IPS-18c (cell line): ENCODE data around the gene IL20RB.

Experiments
- H3K4me3 ChIP-seq: 2 replicates; pipeline ENCODE4 v1.7.0; 2013; ENCODE audit warnings: low read depth, mild to moderate bottlenecking, low read length, moderate library complexity; ENCODE audit not compliant: insufficient read depth
- H3K9me3 ChIP-seq: one replicate; pipeline ENCODE4 v1.6.1; 2013; ENCODE audit warnings: mild to moderate bottlenecking, low read length, moderate library complexity; ENCODE audit not compliant: control insufficient read depth, insufficient read depth

The IL20RB gene

GRCh38 chr3:136957751-136958288 is at the start of gene IL20RB:
Gene IL20RB (plus strand): TSS chr3:136957983. CDS start chr3:136958114, 131 bp downstream.
- Histone ChIP-seq H3K4me3 (no peak within 1 kb of the TSS), H3K9me3 (no peaks in the 10 kb centered on the region)

GRCh38 chr3:136908297-136908696 is 49.5 kb upstream of the IL20RB start:
- no peak overlapping the region for H3K4me3 ChIP-seq
- no peaks in the 10 kb centered on the region for H3K9me3 ChIP-seq

GRCh38 chr3:136909187-136909586 is 48.6 kb upstream of the IL20RB start:
- Histone ChIP-seq H3K4me3 (no peak overlapping the region), H3K9me3 (no peaks in the 10 kb centered on the region)

GRCh38 chr3:136910697-136911096 is 47.1 kb upstream of the IL20RB start:
- Histone ChIP-seq H3K4me3 (no peak overlapping the region), H3K9me3 (no peaks in the 10 kb centered on the region)

- H3K9me3 ChIP-seq, result no peaks in the 10 kb centered on the region
- H3K4me3 ChIP-seq, result no peak overlapping the region
Observed at GRCh38 chr3:136913168-136913567, 44.6 kb upstream of the IL20RB start.

- Histone ChIP-seq H3K9me3 (no peaks in the 10 kb centered on the region), H3K4me3 (no peak overlapping the region)
Observed at GRCh38 chr3:136914739-136915138, 43.0 kb upstream of the IL20RB start.

- H3K4me3 ChIP-seq, result no peak overlapping the region
- H3K9me3 ChIP-seq, result no peaks in the 10 kb centered on the region
Observed at GRCh38 chr3:136916223-136916622, 41.6 kb upstream of the IL20RB start.

- H3K9me3 ChIP-seq, result peaks cover 2% of the 10 kb centered on the region
- no peak overlapping the region for H3K4me3 ChIP-seq
Observed at GRCh38 chr3:136919799-136920580, 37.8 kb upstream of the IL20RB start.

- no peak overlapping the region for H3K4me3 ChIP-seq
- H3K9me3 ChIP-seq, result peaks cover 2% of the 10 kb centered on the region
Observed at GRCh38 chr3:136920904-136921611, 36.7 kb upstream of the IL20RB start.

- Histone ChIP-seq H3K4me3 (no peak overlapping the region), H3K9me3 (peaks cover 2% of the 10 kb centered on the region)
Observed at GRCh38 chr3:136925425-136926190, 32.2 kb upstream of the IL20RB start.

- Histone ChIP-seq H3K4me3 (no peak overlapping the region), H3K9me3 (no peaks in the 10 kb centered on the region)
Observed at GRCh38 chr3:136928240-136928639, 29.5 kb upstream of the IL20RB start.

GRCh38 chr3:136929977-136930670 is 27.7 kb upstream of the IL20RB start:
- no peaks in the 10 kb centered on the region for H3K9me3 ChIP-seq
- no peak overlapping the region for H3K4me3 ChIP-seq

- H3K4me3 ChIP-seq, result no peak overlapping the region
- H3K9me3 ChIP-seq, result no peaks in the 10 kb centered on the region
Observed at GRCh38 chr3:136931606-136932005, 26.2 kb upstream of the IL20RB start.

GRCh38 chr3:136932523-136932922 is 25.3 kb upstream of the IL20RB start:
- H3K4me3 ChIP-seq, result no peak overlapping the region
- no peaks in the 10 kb centered on the region for H3K9me3 ChIP-seq

GRCh38 chr3:136932978-136933772 is 24.6 kb upstream of the IL20RB start:
- H3K4me3 ChIP-seq, result no peak overlapping the region
- H3K9me3 ChIP-seq, result no peaks in the 10 kb centered on the region

- no peaks in the 10 kb centered on the region for H3K9me3 ChIP-seq
Observed at GRCh38 chr3:136937175-136937574, 20.6 kb upstream of the IL20RB start.

More at GRCh38 chr3:136937175-136937574, 20.6 kb upstream of the IL20RB start:
- H3K4me3 ChIP-seq, result no peak overlapping the region
